ENCODE results near the gene ZBTB7C. TPM values are rescaled to one million over a fixed set of nuclear protein-coding genes. Genes with fewer than 3 reads are reported as not detected.

ZBTB7C gene
- polyA plus RNA-seq, 4 donors, result 0.54 to 4.1 (median 1.5) TPM

DNA sequence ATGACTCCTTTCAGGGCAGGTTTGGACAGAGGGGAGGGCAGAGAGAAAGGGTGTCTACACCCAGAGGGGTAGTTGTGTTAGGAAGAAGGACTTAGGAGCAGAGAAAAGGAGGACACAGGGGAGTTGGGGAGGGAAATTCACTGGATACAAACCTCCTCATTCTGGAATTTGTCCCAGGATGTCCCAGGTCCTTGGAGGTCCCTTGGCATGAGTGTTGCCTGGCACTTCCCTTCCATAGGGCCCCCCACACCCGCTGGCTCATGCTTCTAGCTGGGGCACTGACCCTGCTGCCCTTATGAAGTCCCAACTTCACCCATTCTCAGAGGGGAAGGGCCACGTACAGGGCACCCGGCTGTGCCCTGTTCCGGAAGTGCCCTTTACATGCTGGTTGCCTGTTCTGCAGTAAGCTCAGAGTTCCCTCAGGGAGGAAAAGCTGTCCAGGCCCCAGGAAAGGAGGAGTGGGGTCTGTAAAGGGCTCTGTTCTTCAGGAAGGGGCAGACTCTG is 385.1 kb downstream of the ZBTB7C start:
- H3K9me3 ChIP-seq (ENCODE audit: control insufficient read depth in 2 of 2, insufficient read depth in 1 of 2, low read depth in 1 of 2, low read length in 1 of 2), result no peaks in the 10 kb centered on the region
- 60 to 86% (median 72%) methylated on average over 3 to 4 of the region's 4 CpGs for WGBS, 3 donors
- DNase-seq, result no peak

DNA sequence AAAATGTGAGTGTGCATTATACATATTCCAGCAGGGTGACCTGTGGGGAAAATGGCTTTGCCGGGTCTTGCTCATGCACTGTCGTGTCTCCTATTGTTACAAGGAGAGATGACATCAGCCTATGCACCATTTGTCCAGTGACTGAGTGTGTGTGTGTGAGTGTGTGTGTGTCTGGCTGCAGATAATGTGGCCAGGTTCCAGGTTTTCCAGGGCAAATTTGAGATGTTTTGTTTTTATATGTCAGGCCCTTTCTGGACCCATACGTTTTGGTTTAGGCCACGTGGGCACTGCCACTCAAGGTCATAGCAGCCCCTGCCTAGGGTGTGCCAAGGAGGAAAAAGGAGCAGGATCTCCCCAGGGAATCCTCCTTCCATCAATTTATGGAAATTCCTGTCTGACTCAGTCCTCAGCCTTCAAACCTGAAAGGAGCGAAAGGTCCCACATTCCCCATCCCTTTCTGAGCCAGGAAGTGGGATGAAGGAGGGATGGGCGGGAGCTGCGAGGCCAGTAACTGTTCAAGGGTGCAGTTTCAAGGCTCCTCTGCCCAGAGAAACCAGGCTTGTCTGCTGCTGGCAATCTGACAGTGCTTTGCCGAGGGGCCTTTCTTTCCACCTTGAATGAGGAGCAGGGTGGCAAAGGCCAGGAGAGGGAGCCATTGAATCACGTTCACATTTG is 385.7 kb downstream of the ZBTB7C start:
- H3K4me3 ChIP-seq (ENCODE audit: low read depth in 1 of 3, low read length in 3 of 3), result no peak overlapping the region
- WGBS, 3 donors, result 24 to 43% (median 28%) methylated on average over 9 of the region's 9 CpGs

More for the DNA sequence above, 385.1 kb downstream of the ZBTB7C start:
- Histone ChIP-seq H3K4me3 (ENCODE audit: low read depth in 1 of 3, low read length in 3 of 3) (no peak overlapping the region), H3K27me3 (ENCODE audit: control insufficient read depth in 3 of 3, insufficient read depth in 3 of 3, low read length in 3 of 3) (peaks cover 0 to 15% (median 7%) of the 10 kb centered on the region in 3 donors), H3K36me3 (ENCODE audit: control insufficient read depth in 3 of 3, insufficient read depth in 2 of 3, low read depth in 1 of 3, low read length in 3 of 3) (no peaks in the 10 kb centered on the region), H3K4me1 (ENCODE audit: control insufficient read depth in 3 of 3, insufficient read depth in 2 of 3, low read depth in 1 of 3, low read length in 2 of 3) (peaks cover 0 to 4% (median 0%) of the 10 kb centered on the region in 3 donors), H3K27ac (ENCODE audit: low read depth in 1 of 3, low read length in 2 of 3) (no peak overlapping the region)
- FAIRE-seq, result no peak

DNA sequence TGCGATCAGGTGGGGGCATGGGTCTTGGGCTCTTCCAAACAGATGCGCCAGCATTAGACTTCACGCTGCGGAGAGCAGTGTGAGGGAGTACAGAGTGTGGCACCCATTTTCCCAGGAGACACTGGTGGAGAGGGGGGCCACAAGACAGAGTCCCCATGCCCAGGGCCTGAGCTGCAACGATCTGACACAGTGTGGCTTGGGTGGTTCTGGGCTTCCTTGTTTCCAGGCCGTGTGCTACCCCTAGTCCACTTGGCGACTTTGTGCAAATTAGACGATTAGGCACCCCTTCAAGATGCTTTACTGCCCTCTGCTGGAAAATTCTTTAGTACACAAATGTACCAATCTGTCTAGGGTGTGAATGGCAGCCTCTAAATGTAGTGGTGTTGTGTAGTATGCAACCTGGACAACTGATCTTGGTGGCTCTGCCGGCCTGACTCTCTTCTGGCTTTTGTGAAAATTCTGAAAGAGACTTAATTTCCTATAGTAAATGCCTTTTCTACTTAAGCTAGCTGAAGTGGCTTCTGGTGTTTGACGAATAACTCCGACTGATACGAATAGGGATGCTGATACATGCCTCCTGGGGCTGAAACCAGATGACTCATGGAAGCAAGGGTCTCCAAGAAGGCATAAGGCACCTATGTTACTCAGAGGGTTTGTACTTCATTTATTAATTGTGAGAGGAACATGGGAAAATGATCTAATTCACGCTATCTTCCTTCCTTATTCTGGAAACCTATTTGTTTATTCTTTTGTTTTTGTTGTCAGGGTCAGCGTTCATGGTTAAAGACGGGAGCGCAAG is 386.5 kb downstream of the ZBTB7C start:
- Histone ChIP-seq H3K4me1 (ENCODE audit: control insufficient read depth in 3 of 3, insufficient read depth in 2 of 3, low read depth in 1 of 3, low read length in 2 of 3) (peaks cover 0 to 4% (median 0%) of the 10 kb centered on the region in 3 donors), H3K27me3 (ENCODE audit: control insufficient read depth in 3 of 3, insufficient read depth in 3 of 3, low read length in 3 of 3) (peaks cover 0 to 16% (median 7%) of the 10 kb centered on the region in 3 donors), H3K4me3 (ENCODE audit: low read depth in 1 of 3, low read length in 3 of 3) (no peak overlapping the region), H3K27ac (ENCODE audit: low read depth in 1 of 3, low read length in 2 of 3) (no peak overlapping the region), H3K9me3 (ENCODE audit: control insufficient read depth in 2 of 2, insufficient read depth in 1 of 2, low read depth in 1 of 2, low read length in 1 of 2) (no peaks in the 10 kb centered on the region), H3K36me3 (ENCODE audit: control insufficient read depth in 3 of 3, insufficient read depth in 2 of 3, low read depth in 1 of 3, low read length in 3 of 3) (no peaks in the 10 kb centered on the region)
- WGBS, 3 donors, result 53 to 60% (median 59%) methylated on average over 16 of the region's 16 CpGs
- peak; percentile 58 to 70 for DNase-seq
- FAIRE-seq, result no peak

More for the DNA sequence above, 385.7 kb downstream of the ZBTB7C start:
- H3K4me1 ChIP-seq (ENCODE audit: control insufficient read depth in 3 of 3, insufficient read depth in 2 of 3, low read depth in 1 of 3, low read length in 2 of 3), result peaks cover 0 to 4% (median 0%) of the 10 kb centered on the region in 3 donors
- peak; percentile 42 to 57 for DNase-seq
- no peaks in the 10 kb centered on the region for H3K36me3 ChIP-seq (ENCODE audit: control insufficient read depth in 3 of 3, insufficient read depth in 2 of 3, low read depth in 1 of 3, low read length in 3 of 3)
- H3K9me3 ChIP-seq (ENCODE audit: control insufficient read depth in 2 of 2, insufficient read depth in 1 of 2, low read depth in 1 of 2, low read length in 1 of 2), result no peaks in the 10 kb centered on the region
- peaks cover 0 to 15% (median 7%) of the 10 kb centered on the region in 3 donors for H3K27me3 ChIP-seq (ENCODE audit: control insufficient read depth in 3 of 3, insufficient read depth in 3 of 3, low read length in 3 of 3)
- FAIRE-seq, result no peak
- no peak overlapping the region for H3K27ac ChIP-seq (ENCODE audit: low read depth in 1 of 3, low read length in 2 of 3)

DNA sequence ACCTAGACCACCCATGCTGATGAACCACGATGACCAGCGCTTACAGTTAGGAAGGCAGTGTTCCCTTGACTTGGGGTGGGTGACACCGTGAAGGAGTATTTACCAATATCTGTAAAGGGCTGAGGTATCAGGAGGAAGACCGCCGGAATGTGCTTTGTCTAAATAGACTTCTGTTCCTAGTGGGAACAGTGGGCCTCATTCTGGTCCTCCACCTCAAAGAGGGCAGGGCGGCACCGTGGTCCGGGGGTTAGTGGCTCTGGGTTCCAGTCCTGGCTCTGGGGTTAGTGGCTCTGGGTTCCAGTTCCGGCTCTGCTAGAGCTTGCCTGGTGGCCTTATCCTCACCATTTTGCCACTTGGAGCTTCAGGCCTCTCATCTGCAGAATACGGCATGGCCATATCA is 387.2 kb downstream of the ZBTB7C start:
- WGBS, 3 donors, result 88 to 97% (median 91%) methylated on average over 10 of the region's 10 CpGs
- FAIRE-seq (no peak), DNase-seq (no peak)
- peaks cover 0 to 22% (median 7%) of the 10 kb centered on the region in 3 donors for H3K27me3 ChIP-seq (ENCODE audit: control insufficient read depth in 3 of 3, insufficient read depth in 3 of 3, low read length in 3 of 3)
- no peak overlapping the region for H3K4me3 ChIP-seq (ENCODE audit: low read depth in 1 of 3, low read length in 3 of 3)
- no peaks in the 10 kb centered on the region for H3K9me3 ChIP-seq (ENCODE audit: control insufficient read depth in 2 of 2, insufficient read depth in 1 of 2, low read depth in 1 of 2, low read length in 1 of 2)
- no peaks in the 10 kb centered on the region for H3K36me3 ChIP-seq (ENCODE audit: control insufficient read depth in 3 of 3, insufficient read depth in 2 of 3, low read depth in 1 of 3, low read length in 3 of 3)
- H3K27ac ChIP-seq (ENCODE audit: low read depth in 1 of 3, low read length in 2 of 3), result no peak overlapping the region
- H3K4me1 ChIP-seq (ENCODE audit: control insufficient read depth in 3 of 3, insufficient read depth in 2 of 3, low read depth in 1 of 3, low read length in 2 of 3), result peaks cover 0 to 4% (median 0%) of the 10 kb centered on the region in 3 donors

DNA sequence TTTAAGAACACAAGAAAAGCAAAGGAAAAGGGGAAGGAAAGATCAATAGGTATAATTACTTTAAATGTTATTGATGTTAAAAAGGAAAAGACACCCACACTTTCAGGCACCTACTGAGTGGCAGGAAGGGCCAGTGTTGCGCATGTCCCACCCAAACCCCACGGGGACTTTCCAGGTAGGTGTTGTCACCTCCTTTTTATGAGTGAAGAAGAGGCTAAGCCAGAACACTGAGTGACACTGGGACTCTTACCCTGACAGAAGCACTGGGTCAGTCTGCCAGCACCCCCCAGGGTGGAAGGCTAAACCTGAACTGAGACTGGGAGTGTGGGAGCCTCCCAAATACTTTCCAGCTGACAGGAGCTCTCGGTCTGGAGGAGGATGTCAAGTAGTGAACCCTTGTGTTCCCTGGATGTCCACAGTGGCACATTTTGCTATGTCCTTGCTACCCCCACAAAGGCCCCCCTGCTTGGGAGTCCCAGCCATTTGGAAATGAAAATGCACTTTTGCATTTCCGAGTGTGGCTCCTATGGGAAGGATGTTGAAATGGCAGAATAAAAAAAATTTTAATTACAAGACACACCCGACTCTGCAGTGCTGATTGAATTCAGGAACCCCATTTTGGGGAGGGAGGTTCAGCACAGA is 387.8 kb downstream of the ZBTB7C start:
- no peak overlapping the region for H3K27ac ChIP-seq (ENCODE audit: low read depth in 1 of 3, low read length in 2 of 3)
- peaks cover 0 to 22% (median 7%) of the 10 kb centered on the region in 3 donors for H3K27me3 ChIP-seq (ENCODE audit: control insufficient read depth in 3 of 3, insufficient read depth in 3 of 3, low read length in 3 of 3)
- DNase-seq (no peak), FAIRE-seq (no peak)
- peaks cover 0 to 4% (median 0%) of the 10 kb centered on the region in 3 donors for H3K4me1 ChIP-seq (ENCODE audit: control insufficient read depth in 3 of 3, insufficient read depth in 2 of 3, low read depth in 1 of 3, low read length in 2 of 3)
- 55% methylated on average over 5 of the region's 5 CpGs for WGBS, 3 donors
- H3K9me3 ChIP-seq (ENCODE audit: control insufficient read depth in 2 of 2, insufficient read depth in 1 of 2, low read depth in 1 of 2, low read length in 1 of 2), result no peaks in the 10 kb centered on the region
- H3K4me3 ChIP-seq (ENCODE audit: low read depth in 1 of 3, low read length in 3 of 3), result no peak overlapping the region
- no peaks in the 10 kb centered on the region for H3K36me3 ChIP-seq (ENCODE audit: control insufficient read depth in 3 of 3, insufficient read depth in 2 of 3, low read depth in 1 of 3, low read length in 3 of 3)

DNA sequence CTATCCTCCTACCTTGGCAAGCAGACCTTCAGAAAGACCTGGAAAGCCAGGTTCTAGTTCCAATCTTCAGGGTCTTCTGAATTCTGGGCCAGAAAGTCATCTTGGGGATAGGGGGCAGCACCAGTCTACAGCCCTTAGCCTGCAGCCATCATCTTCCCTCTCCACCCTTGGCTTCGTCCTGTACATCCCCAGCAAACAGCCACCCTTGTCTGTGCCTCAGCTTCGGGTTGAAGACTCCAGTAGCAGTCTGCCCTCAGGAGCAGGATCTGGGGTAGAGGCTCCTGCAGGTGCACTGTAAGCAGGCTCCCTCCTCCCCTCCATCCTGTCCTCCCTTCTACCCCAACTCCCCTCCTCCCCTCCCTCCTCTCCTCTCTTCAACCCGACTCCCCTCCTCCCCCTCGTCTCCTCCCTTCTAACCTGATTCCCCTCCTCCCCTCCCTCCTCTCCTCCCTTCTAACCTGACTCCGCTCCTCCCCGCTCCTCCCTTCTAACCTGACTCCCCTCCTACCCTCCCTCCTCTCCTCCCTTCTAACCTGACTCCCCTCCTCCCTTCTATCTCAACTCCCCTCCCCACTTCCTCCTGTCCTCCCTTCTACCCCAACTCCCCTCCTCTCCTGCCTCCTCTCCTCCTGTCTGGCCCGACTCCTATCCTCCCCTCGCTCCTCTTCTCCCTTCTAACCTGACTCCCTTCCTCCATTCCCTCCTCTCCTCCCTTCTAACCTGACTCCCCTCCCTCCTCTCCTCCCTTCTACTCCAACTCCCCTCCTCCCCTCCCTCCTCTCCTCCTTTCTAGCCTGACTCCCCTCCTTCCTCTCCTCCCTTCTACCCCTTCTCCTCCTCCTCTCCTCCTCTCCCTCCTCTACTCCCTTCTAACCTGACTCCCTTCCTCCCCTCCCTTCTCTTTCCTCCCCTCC is 388.6 kb downstream of the ZBTB7C start:
- H3K36me3 ChIP-seq (ENCODE audit: control insufficient read depth in 3 of 3, insufficient read depth in 2 of 3, low read depth in 1 of 3, low read length in 3 of 3), result no peaks in the 10 kb centered on the region
- peaks cover 0 to 4% (median 0%) of the 10 kb centered on the region in 3 donors for H3K4me1 ChIP-seq (ENCODE audit: control insufficient read depth in 3 of 3, insufficient read depth in 2 of 3, low read depth in 1 of 3, low read length in 2 of 3)
- H3K4me3 ChIP-seq (ENCODE audit: low read depth in 1 of 3, low read length in 3 of 3), result no peak overlapping the region
- no peaks in the 10 kb centered on the region for H3K9me3 ChIP-seq (ENCODE audit: control insufficient read depth in 2 of 2, insufficient read depth in 1 of 2, low read depth in 1 of 2, low read length in 1 of 2)
- no peak overlapping the region for H3K27ac ChIP-seq (ENCODE audit: low read depth in 1 of 3, low read length in 2 of 3)
- FAIRE-seq (no peak), DNase-seq (no peak)
- 46 to 49% (median 49%) methylated on average over 8 of the region's 8 CpGs for WGBS, 3 donors
- H3K27me3 ChIP-seq (ENCODE audit: control insufficient read depth in 3 of 3, insufficient read depth in 3 of 3, low read length in 3 of 3), result peaks cover 0 to 22% (median 7%) of the 10 kb centered on the region in 3 donors

DNA sequence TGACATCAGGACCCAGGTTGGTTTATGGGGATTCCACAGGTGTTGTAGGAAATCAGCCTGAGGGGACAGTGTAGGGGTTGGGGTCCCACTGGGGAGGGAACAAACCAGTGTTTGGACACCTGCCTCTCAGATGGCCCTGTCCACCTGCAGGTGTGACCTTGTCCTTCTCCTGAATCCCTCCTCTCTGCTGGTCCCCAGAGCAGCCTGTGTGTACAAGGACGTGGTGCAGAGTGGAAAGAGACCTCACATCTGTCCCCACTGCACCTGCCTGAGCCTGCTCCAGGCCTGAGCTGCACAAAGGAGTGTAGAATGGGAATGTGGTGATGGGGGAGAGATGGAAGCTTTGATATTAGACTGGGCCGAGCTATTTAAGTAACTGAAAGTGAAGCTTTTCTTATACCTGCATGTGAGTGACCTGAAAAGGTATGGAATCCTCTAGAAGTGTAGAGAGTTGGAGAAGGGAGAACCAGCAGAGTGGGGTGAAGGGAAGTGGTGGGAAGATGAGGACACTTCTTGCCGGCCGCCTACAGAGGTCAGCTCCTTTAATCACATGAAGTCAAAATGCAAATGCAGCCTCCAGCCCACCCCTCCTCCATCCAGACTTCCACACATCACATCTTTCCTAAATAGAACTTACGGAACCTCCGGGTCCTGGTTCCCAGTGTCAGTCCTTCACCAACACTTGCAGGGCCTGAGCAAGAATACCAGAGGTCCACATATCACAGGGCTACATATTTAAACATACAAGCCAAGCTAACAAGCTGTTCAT is 389.4 kb downstream of the ZBTB7C start:
- H3K27ac ChIP-seq (ENCODE audit: low read depth in 1 of 3, low read length in 2 of 3), result no peak overlapping the region
- no peak for FAIRE-seq
- DNase-seq, result no peak
- H3K4me3 ChIP-seq (ENCODE audit: low read depth in 1 of 3, low read length in 3 of 3), result no peak overlapping the region
- WGBS, 3 donors, result 78 to 83% (median 80%) methylated on average over 6 of the region's 6 CpGs
- peaks cover 0 to 4% (median 0%) of the 10 kb centered on the region in 3 donors for H3K4me1 ChIP-seq (ENCODE audit: control insufficient read depth in 3 of 3, insufficient read depth in 2 of 3, low read depth in 1 of 3, low read length in 2 of 3)
- H3K9me3 ChIP-seq (ENCODE audit: control insufficient read depth in 2 of 2, insufficient read depth in 1 of 2, low read depth in 1 of 2, low read length in 1 of 2), result no peaks in the 10 kb centered on the region
- H3K27me3 ChIP-seq (ENCODE audit: control insufficient read depth in 3 of 3, insufficient read depth in 3 of 3, low read length in 3 of 3), result peaks cover 0 to 22% (median 7%) of the 10 kb centered on the region in 3 donors
- no peaks in the 10 kb centered on the region for H3K36me3 ChIP-seq (ENCODE audit: control insufficient read depth in 3 of 3, insufficient read depth in 2 of 3, low read depth in 1 of 3, low read length in 3 of 3)

All from small intestine (tissue), 7 donors.